Loucy (cell line): Measurements from ENCODE around the gene CTTNBP2.

Experiments
- CTCF ChIP-seq: fragments of 200-600 bp; sonication (generic); conservative IDR thresholded peaks from 2 replicates; pipeline ENCODE4 v1.5.1; 2014; ENCODE audit warnings: mild to moderate bottlenecking, antibody characterized with exemption, low read length
- EZH2phosphoT487 ChIP-seq: fragments of 200-600 bp; IDR thresholded peaks from 2 replicates; pipeline ENCODE4 v1.6.1; 2018; ENCODE audit warnings: antibody characterized with exemption, mild to moderate bottlenecking, moderate library complexity, borderline replicate concordance

- no peak for TF ChIP-seq CTCF
- no peak for TF ChIP-seq EZH2phosphoT487
Measured at GRCh38 chr7:117907049-117907640, 33.9 kb upstream of the CTTNBP2 start.
